CD4-positive, CD25-positive, alpha-beta regulatory T cell (primary cell): ENCODE results near the gene S100A12. TPM values are rescaled to one million over a fixed set of nuclear protein-coding genes. Genes with fewer than 3 reads are reported as not detected.

Source experiments
- ATAC-seq, 2 donors: fragments of 150-1000 bp; cut with Tn5 transposase; one replicate each; pipeline ENCODE4 v1.10.0; 2021; ENCODE audit warnings: low read depth in 2 of 2, moderate number of reproducible peaks in 2 of 2, moderate library complexity in 1 of 2
- DNase-seq, 3 donors: peaks; one replicate each; pipeline versions ENCODE4 v3.0.0 to v3.0.0-alpha.2; 2012 to 2022; ENCODE audit warnings: mixed read lengths in 1 of 3
- H3K27ac ChIP-seq: one replicate; pipeline ENCODE4 v1.7.0; 2013; ENCODE audit warnings: mild to moderate bottlenecking, low read length; ENCODE audit not compliant: insufficient read depth, poor library complexity, severe bottlenecking
- H3K27me3 ChIP-seq: one replicate; pipeline ENCODE4 v1.7.0; 2013; ENCODE audit warnings: low read length; ENCODE audit not compliant: control insufficient read depth, insufficient read depth
- H3K36me3 ChIP-seq: one replicate; pipeline ENCODE4 v1.7.0; 2013; ENCODE audit warnings: mild to moderate bottlenecking, low read length, moderate library complexity; ENCODE audit not compliant: control insufficient read depth, insufficient read depth
- H3K4me1 ChIP-seq: 2 replicates; pipeline ENCODE4 v1.7.0; 2013; ENCODE audit warnings: mild to moderate bottlenecking, low read length; ENCODE audit not compliant: insufficient read depth, control insufficient read depth, poor library complexity, severe bottlenecking
- H3K4me3 ChIP-seq: one replicate; pipeline ENCODE4 v1.7.0; 2013; ENCODE audit warnings: low read depth, mild to moderate bottlenecking, low read length, moderate library complexity
- H3K9me3 ChIP-seq, 2 experiments: 1 replicate in 1 of 2; 2 replicates in 1 of 2; pipeline ENCODE4 v1.7.0; 2013; ENCODE audit warnings: low read length in 2 of 2, mild to moderate bottlenecking in 1 of 2, moderate library complexity in 1 of 2; ENCODE audit not compliant: control insufficient read depth in 2 of 2
- H3K27ac Mint-ChIP-seq, 3 donors: one replicate each; pipeline ENCODE4 v1.8.0; 2020 to 2022; ENCODE audit warnings: mild to moderate bottlenecking in 3 of 3, mixed read lengths in 3 of 3, moderate library complexity in 2 of 3
- H3K27me3 Mint-ChIP-seq: one replicate; pipeline ENCODE4 v1.8.0; 2022; ENCODE audit warnings: mild to moderate bottlenecking, mixed read lengths
- H3K36me3 Mint-ChIP-seq: one replicate; pipeline ENCODE4 v1.8.0; 2020; ENCODE audit warnings: mixed read lengths
- H3K4me1 Mint-ChIP-seq, 4 donors: one replicate each; pipeline ENCODE4 v1.8.0; 2020 to 2022; ENCODE audit warnings: mixed read lengths in 4 of 4, mild to moderate bottlenecking in 1 of 4
- H3K4me3 Mint-ChIP-seq, 4 donors: one replicate each; pipeline ENCODE4 v1.8.0; 2020 to 2022; ENCODE audit warnings: mild to moderate bottlenecking in 4 of 4, mixed read lengths in 4 of 4, moderate library complexity in 3 of 4
- H3K9me3 Mint-ChIP-seq, 7 donors: one replicate each; pipeline ENCODE4 v1.8.0; 2020 to 2022; ENCODE audit warnings: mixed read lengths in 7 of 7, mild to moderate bottlenecking in 3 of 7, moderate library complexity in 2 of 7
- polyA plus RNA-seq, 4 donors: library from polyadenylated mRNA; unstranded; fragments of 300-500 nt; fragmentation: Illumina TruSeq; gene quantifications; one replicate each; pipeline ENCODE4 v1.2.3, GENCODE V29; 2021
- total RNA-seq: library from RNA; stranded (reverse); gene quantifications from one replicate; pipeline ENCODE4 v1.2.3, GENCODE V29; 2022

Gene S100A12
- total and polyA plus RNA-seq, 5 donors from 2014 or later, result 0.51 to 2.2 TPM; not detected in 3

DNA sequence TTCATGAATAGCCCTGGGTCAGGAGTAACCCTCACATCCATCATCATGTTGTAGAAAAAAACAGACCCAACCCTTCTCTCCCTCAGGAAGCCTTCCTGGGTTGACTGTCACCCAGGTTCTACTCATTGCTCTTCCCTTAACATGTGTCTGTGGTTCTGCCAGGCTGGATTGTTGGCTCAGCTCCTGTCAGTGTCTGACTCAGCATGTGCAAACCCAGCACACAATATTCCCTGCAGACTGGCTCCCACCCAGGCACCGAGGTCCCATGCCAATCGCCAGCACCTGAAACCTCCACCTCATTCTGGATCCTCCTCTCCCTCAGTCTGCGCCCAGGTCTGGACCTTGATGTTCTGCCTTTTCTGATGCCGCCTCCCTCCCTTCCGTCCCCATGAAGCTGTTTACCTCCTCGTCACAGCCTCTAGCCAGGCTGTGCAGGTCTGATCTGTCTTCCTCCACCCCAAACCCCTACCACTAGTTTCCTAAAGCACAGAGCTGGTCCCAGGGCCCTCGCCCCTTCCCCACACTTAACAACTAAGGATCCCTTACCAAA lies 19.8 kb upstream of the S100A12 start:
- Histone ChIP-seq H3K9me3 (no peaks in the 10 kb centered on the region), H3K36me3 (no peaks in the 10 kb centered on the region), H3K4me3 (no peak overlapping the region), H3K27me3 (peaks cover 2% of the 10 kb centered on the region), H3K27ac (no peak overlapping the region), H3K4me1 (no peaks in the 10 kb centered on the region)
- no peak for DNase-seq
- no peak overlapping the region for H3K4me3 Mint-ChIP-seq
- peaks cover 16% of the 10 kb centered on the region for H3K27me3 Mint-ChIP-seq
- H3K36me3 Mint-ChIP-seq, result no peaks in the 10 kb centered on the region
- no peak for ATAC-seq
- H3K4me1 Mint-ChIP-seq, result no peaks in the 10 kb centered on the region
- peaks cover 0 to 3% (median 0%) of the 10 kb centered on the region in 7 donors for H3K9me3 Mint-ChIP-seq
- H3K27ac Mint-ChIP-seq, result no peak overlapping the region

DNA sequence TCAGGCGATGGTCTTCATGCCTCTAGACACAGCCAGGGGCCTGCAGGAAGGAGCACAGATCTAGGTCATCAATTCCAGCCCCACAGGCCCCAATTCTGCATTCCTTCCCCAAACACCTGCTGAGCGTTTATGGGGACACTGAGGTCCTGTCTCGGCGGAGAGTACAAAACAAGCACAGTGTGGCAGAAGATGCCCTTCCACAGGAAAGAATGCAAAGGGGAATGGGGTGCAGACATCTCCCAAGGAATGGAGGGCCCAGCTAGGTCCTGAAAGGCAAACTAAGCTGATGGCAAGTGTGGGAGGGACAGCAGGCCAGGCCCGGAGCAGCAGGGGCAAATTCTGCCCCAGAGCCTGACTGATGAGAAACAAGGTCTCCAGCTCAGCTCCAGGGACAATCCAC lies 19.0 kb upstream of the S100A12 start:
- Histone ChIP-seq H3K4me1 (no peaks in the 10 kb centered on the region), H3K4me3 (no peak overlapping the region), H3K27me3 (no peaks in the 10 kb centered on the region), H3K27ac (no peak overlapping the region), H3K36me3 (no peaks in the 10 kb centered on the region), H3K9me3 (no peaks in the 10 kb centered on the region)
- Mint-ChIP-seq H3K27ac (no peak overlapping the region), H3K4me1 (peaks cover 0 to 1% (median 0%) of the 10 kb centered on the region in 4 donors), H3K36me3 (no peaks in the 10 kb centered on the region), H3K27me3 (peaks cover 16% of the 10 kb centered on the region), H3K9me3 (peaks cover 0 to 3% (median 0%) of the 10 kb centered on the region in 7 donors), H3K4me3 (no peak overlapping the region)
- DNase-seq, result no peak
- ATAC-seq, result no peak

DNA sequence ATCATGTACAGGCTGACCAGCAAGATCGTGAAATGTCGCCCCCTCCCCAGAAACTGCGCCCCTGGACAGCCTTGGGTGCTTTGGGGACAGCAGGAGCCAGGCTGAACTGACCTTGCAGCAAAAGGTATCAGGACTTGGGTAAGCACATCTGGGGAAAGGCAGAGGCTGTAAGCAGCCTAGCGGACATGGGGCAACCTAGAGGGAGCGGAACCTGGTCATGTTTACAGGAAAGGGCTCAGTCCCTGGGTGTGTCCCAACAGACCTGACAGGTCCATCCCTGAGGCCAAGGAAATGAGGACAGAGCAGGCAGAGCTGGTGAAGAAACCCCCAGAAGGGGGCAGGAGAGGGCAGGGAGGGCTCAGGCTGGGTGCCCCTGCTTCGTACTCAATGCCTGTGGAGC lies 18.5 kb upstream of the S100A12 start:
- no peak for DNase-seq
- H3K36me3 ChIP-seq, result no peaks in the 10 kb centered on the region
- no peaks in the 10 kb centered on the region for H3K9me3 ChIP-seq
- Mint-ChIP-seq H3K9me3 (peaks cover 0 to 3% (median 0%) of the 10 kb centered on the region in 7 donors), H3K4me3 (no peak overlapping the region), H3K4me1 (peaks cover 0 to 1% (median 0%) of the 10 kb centered on the region in 4 donors), H3K27me3 (peaks cover 16% of the 10 kb centered on the region), H3K36me3 (no peaks in the 10 kb centered on the region), H3K27ac (no peak overlapping the region)
- ATAC-seq, result no peak
- no peaks in the 10 kb centered on the region for H3K4me1 ChIP-seq
- no peaks in the 10 kb centered on the region for H3K27me3 ChIP-seq
- no peak overlapping the region for H3K27ac ChIP-seq
- H3K4me3 ChIP-seq, result no peak overlapping the region

DNA sequence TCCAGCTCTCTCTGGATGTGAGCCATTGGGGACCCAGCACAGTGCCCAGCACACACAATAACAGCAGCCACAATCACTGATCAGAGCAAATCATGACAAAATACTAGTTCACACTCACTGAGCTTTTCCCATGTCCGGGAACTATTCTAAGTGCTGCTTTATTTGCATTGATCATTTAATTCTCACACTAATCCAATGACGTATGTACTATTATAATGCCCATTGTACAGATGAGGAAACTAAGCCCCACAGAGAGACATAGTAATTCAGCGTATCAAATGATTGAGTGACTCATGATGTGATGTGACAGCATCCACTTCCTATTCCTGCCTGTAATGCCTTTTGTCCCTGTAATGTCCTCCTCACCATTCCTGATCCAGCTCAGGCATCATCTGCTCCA lies 17.4 kb upstream of the S100A12 start:
- Mint-ChIP-seq H3K4me3 (no peak overlapping the region), H3K9me3 (peaks cover 0 to 2% (median 0%) of the 10 kb centered on the region in 7 donors), H3K27ac (no peak overlapping the region), H3K27me3 (peaks cover 17% of the 10 kb centered on the region), H3K36me3 (no peaks in the 10 kb centered on the region), H3K4me1 (peaks cover 0 to 1% (median 0%) of the 10 kb centered on the region in 4 donors)
- no peak overlapping the region for H3K4me3 ChIP-seq
- H3K27me3 ChIP-seq, result no peaks in the 10 kb centered on the region
- ATAC-seq (no peak), DNase-seq (no peak)
- no peaks in the 10 kb centered on the region for H3K4me1 ChIP-seq
- no peaks in the 10 kb centered on the region for H3K36me3 ChIP-seq
- H3K9me3 ChIP-seq, result no peaks in the 10 kb centered on the region
- no peak overlapping the region for H3K27ac ChIP-seq

DNA sequence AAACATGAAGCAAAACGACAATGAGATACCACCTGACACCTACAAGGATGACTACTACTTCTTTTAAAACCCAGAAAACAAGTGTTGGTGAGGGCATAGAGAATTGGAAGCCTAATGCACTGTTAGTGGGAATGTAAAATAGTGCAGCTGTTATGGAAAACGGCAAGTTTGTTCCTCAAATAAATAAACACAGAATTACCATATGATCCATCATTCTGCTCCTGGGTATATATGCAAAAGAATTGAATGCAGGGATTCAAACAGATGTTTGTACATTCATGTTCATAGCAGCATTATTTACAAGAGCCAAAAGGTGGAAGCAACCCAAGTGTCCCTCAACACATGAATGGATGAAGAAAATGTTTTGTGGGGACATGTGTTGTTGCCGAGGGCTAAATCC lies 16.8 kb upstream of the S100A12 start:
- Mint-ChIP-seq H3K36me3 (no peaks in the 10 kb centered on the region), H3K27me3 (peaks cover 22% of the 10 kb centered on the region), H3K4me3 (no peak overlapping the region), H3K4me1 (peaks cover 0 to 1% (median 0%) of the 10 kb centered on the region in 4 donors), H3K9me3 (peaks cover 0 to 2% (median 0%) of the 10 kb centered on the region in 7 donors), H3K27ac (no peak overlapping the region)
- DNase-seq (no peak), ATAC-seq (no peak)
- Histone ChIP-seq H3K27ac (no peak overlapping the region), H3K9me3 (no peaks in the 10 kb centered on the region), H3K4me1 (no peaks in the 10 kb centered on the region), H3K4me3 (no peak overlapping the region), H3K27me3 (no peaks in the 10 kb centered on the region), H3K36me3 (no peaks in the 10 kb centered on the region)

DNA sequence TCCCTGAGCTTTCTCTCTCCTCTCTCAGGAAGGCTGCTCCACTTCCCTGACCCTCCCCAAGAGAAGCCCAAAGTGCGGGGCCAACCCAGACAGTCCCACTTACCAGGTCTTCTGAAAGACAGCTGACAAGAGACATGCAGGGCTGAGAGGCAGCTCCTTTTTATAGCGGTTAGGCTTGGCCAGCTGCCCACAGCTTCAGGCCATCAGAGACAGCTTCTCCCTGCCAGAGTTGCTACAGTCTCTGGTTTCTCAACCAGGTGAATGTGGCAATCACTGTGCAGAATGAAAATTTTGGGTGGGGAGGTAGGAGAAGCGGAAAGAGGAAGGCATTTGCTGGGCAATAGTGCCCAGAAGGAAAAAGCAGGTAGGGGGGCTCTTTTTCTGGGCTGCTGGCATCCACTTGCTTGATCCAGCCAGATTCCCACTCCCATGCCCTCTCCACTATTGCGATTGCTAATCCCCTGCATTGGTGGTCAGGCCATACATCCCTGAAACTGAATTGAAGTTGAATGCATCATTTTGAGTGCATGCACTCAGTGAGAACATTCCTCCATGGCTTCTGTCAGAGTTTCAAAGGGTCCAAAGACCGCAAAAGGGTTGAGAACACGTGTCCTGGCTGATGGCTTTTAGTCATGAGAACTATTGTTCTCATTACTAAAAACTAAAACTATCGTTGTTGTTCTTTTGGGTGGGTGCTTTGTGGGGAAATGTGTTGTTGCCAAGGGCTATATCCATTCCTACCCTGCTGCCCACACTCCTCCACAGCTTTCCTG lies 15.7 kb upstream of the S100A12 start, which contains the start of gene S100A8:
Gene S100A8, minus strand, starts transcription at position 136 of the 773 bp plus-strand sequence. CDS start 538 bp downstream, outside the sequence.
- no peak within 1 kb of the TSS for H3K27ac Mint-ChIP-seq

DNA sequence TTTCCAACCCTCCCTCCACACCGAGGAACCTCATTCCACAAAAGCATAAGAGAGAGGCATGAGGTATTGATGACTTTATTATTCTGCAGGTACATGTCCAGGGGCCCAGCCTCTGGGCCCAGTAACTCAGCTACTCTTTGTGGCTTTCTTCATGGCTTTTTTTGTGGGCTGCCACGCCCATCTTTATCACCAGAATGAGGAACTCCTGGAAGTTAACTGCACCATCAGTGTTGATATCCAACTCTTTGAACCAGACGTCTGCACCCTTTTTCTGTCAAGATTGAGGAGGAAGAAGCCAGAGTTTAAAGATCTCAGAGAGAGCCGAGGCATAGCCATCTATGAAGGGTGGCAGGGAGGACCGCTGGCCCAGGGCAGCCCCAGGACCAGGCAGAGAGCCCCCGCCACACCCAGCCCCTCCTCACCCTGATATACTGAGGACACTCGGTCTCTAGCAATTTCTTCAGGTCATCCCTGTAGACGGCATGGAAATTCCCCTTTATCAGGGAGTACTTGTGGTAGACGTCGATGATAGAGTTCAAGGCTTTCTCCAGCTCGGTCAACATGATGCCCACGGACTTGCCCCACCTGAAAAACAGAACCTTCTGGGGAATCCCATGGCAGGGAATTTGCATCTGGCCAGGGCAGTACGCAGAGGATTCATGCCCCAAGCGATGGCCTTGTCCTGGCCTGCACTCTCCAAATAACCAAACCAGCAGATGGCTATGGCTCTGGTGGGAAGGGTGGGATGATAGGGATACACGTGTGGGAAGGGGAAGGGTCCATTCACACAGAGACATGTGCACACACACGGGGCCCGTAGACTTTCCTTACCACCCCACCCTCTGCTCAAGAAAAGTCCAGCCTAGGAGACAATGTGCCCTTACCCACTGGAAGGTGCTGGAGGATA lies 14.8 kb upstream of the S100A12 start:
- Mint-ChIP-seq H3K36me3 (no peaks in the 10 kb centered on the region), H3K27me3 (peaks cover 22% of the 10 kb centered on the region), H3K4me3 (no peak overlapping the region), H3K27ac (no peak overlapping the region), H3K9me3 (peaks cover 0 to 2% (median 0%) of the 10 kb centered on the region in 7 donors), H3K4me1 (peaks cover 0 to 1% (median 0%) of the 10 kb centered on the region in 4 donors)
- DNase-seq, result no peak
- Histone ChIP-seq H3K9me3 (no peaks in the 10 kb centered on the region), H3K36me3 (no peaks in the 10 kb centered on the region), H3K27ac (no peak overlapping the region), H3K4me1 (no peaks in the 10 kb centered on the region), H3K27me3 (peaks cover 2% of the 10 kb centered on the region), H3K4me3 (no peak overlapping the region)
- ATAC-seq, result no peak

More for the DNA sequence above, 15.7 kb upstream of the S100A12 start, which contains the start of gene S100A8:
- Histone ChIP-seq H3K4me3 (no peak within 1 kb of the TSS), H3K27me3 (no peaks in the 10 kb centered on the region), H3K36me3 (no peaks in the 10 kb centered on the region), H3K27ac (no peak within 1 kb of the TSS), H3K9me3 (no peaks in the 10 kb centered on the region), H3K4me1 (no peaks in the 10 kb centered on the region)
- DNase-seq (no peak), ATAC-seq (no peak)
- H3K27me3 Mint-ChIP-seq, result peaks cover 25% of the 10 kb centered on the region
- peaks cover 0 to 1% (median 0%) of the 10 kb centered on the region in 4 donors for H3K4me1 Mint-ChIP-seq
- no peaks in the 10 kb centered on the region for H3K36me3 Mint-ChIP-seq
- no peak within 1 kb of the TSS for H3K4me3 Mint-ChIP-seq
- peaks cover 0 to 2% (median 0%) of the 10 kb centered on the region in 7 donors for H3K9me3 Mint-ChIP-seq
